Panc1 (cell line): ENCODE data around the gene ATG10. TPM values are rescaled to one million over a fixed set of nuclear protein-coding genes. Genes with fewer than 3 reads are reported as not detected.
A peak's percentile ranks its signal among the peaks of the same experiment; 100 is the strongest.

ENCODE experiments used
- ATAC-seq: fragments of 200-7000 bp; cut with Tn5 transposase; 2 replicates; pipeline ENCODE4 v1.9.1; 2020; ENCODE audit warnings: mild to moderate bottlenecking, moderate library complexity
- BruUV-seq: library from RNA; stranded (reverse); fragments of 400-500 nt; replicated peaks from 2 replicates; lab custom pipeline; 2021; lab: Mats Ljungman, UMichigan
- CTCF ChIA-PET: fragments of 300-600 bp; sonication (Branson Sonifier 250); formaldehyde crosslinking; loops from one replicate; lab custom pipeline; 2022; ENCODE audit warnings: antibody characterized with exemption; lab: Charles Lee
- POLR2A ChIA-PET: fragments of 300-600 bp; sonication (Branson Sonifier 250); formaldehyde crosslinking; loops from one replicate; lab custom pipeline; 2022; ENCODE audit warnings: antibody characterized with exemption; lab: Charles Lee
- DNase-seq: peaks from one replicate; pipeline ENCODE4 v3.0.0-alpha.2; 2010; ENCODE audit warnings: low read depth, low spot score
- H3K27ac ChIP-seq: 2 replicates; pipeline ENCODE4 v1.5.1; 2011; ENCODE audit warnings: mild to moderate bottlenecking, low read length, inconsistent platforms
- H3K27me3 ChIP-seq: fragments of 200-500 bp; sonication (Bioruptor generic); 2 replicates; pipeline ENCODE4 v1.6.0; 2014; ENCODE audit warnings: low read length, inconsistent platforms; ENCODE audit not compliant: control insufficient read depth, insufficient read depth
- H3K36me3 ChIP-seq: fragments of 200-500 bp; sonication (Bioruptor generic); 2 replicates; pipeline ENCODE4 v1.5.1; 2014; ENCODE audit warnings: inconsistent platforms, mild to moderate bottlenecking, low read length, moderate library complexity; ENCODE audit not compliant: control insufficient read depth, insufficient read depth
- H3K4me1 ChIP-seq: 2 replicates; pipeline ENCODE4 v1.5.1; 2011; ENCODE audit warnings: inconsistent platforms, mild to moderate bottlenecking, low read length, moderate library complexity; ENCODE audit not compliant: control insufficient read depth, insufficient read depth
- H3K4me3 ChIP-seq, 2 experiments: 2 replicates each; pipeline ENCODE4 v1.5.1; 2011 to 2012; ENCODE audit warnings: low read depth in 2 of 2, low read length in 2 of 2, mild to moderate bottlenecking in 2 of 2, inconsistent platforms in 1 of 2, moderate library complexity in 1 of 2
- H3K9me3 ChIP-seq: fragments of 200-500 bp; sonication (Bioruptor generic); 2 replicates; pipeline ENCODE4 v1.5.1; 2014; ENCODE audit warnings: low read depth, mild to moderate bottlenecking, inconsistent platforms, low read length, moderate library complexity; ENCODE audit not compliant: control insufficient read depth, insufficient read depth
- POLR2AphosphoS5 ChIP-seq: IDR thresholded peaks from 2 replicates; pipeline ENCODE4 v1.6.1; 2012; ENCODE audit warnings: mild to moderate bottlenecking, low read depth, low read length, moderate library complexity
- SIN3A ChIP-seq: IDR thresholded peaks from 2 replicates; pipeline ENCODE4 v1.6.1; 2012; ENCODE audit warnings: low read depth, mild to moderate bottlenecking, low read length, moderate library complexity, borderline replicate concordance; ENCODE audit not compliant: insufficient read depth
- TCF7L2 ChIP-seq: IDR thresholded peaks from 2 replicates; pipeline ENCODE4 v1.6.1; 2011; ENCODE audit warnings: mild to moderate bottlenecking, low read depth, low read length, inconsistent platforms
- in situ Hi-C: cut with HindIII; loops from 2 replicates; pipeline ENCODE4 v1.10.0; 2016; ENCODE audit warnings: low sequenced_read_pairs, low pct_unique_long_range_greater_than_20kb
- intact Hi-C: fragments of 100-400 bp; cut with micrococcal nuclease; formaldehyde crosslinking; loops from one replicate; pipeline ENCODE4 v1.10.0; 2022; ENCODE audit not compliant: unreplicated experiment
- total RNA-seq: library from RNA; stranded (reverse); gene quantifications from one replicate; pipeline ENCODE4 v1.2.1, GENCODE V29; 2021; ENCODE audit not compliant: unreplicated experiment
- TF ChIP-seq, protein P1 (sequence below): fragments of 450-650 bp; IDR thresholded peaks from 2 replicates; pipeline ENCODE4 v1.5.1; 2017; ENCODE audit warnings: mild to moderate bottlenecking
- TF ChIP-seq, protein P2 (sequence below), 2 experiments: IDR thresholded peaks; 2 replicates each; pipeline ENCODE4 v1.6.1; 2011 to 2012; ENCODE audit warnings: low read depth in 2 of 2, control low read depth in 1 of 2, low read length in 1 of 2, mild to moderate bottlenecking in 1 of 2, moderate library complexity in 1 of 2; ENCODE audit not compliant: insufficient read depth in 1 of 2

The ATG10 gene
- total RNA-seq, 1 experiment from 2014 or later = 14.0 TPM

DNA sequence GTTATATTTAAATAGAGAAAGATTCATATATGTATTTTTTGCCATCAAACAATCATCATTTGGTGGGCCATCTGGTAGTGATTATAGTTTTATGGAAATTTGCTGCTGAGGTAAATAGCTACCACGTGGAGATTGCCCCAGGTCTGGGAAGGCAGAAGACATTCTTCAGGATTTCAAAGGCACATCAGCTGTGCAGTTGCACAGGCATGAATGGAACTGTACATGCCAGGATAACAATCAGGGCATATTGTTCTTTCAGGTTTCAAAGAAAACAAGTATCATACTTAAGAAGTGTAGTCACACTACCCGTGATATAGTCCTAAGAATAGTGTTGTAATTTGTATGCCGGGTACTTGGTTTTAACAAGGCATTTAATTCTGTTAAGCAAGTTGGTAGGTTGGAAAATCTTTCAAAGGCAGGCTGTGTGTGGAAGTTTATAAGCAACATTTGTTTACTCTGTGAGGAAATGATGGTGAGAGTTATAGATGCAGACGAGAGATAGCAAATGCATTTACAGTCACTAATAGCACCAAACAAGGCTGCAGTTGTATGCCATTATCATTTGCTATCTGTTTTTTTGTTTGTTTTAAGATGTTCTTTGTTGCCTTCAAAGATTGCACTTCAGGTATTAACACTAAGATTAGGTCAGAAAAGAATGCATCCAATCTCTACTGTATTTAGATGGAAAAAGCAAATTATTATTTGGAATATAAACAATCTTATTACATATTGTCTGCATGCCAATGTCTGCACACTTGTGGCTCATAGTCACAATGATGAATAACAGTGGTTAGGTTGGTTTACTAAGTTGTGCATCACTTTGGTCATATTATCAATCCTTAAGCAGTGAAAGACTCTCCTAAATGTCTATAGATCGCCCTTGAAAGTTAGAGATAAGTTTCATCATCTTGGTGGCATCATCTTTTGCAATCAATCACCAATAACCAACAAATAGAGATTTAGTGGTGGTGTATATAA lies 251.1 kb downstream of the ATG10 start:
- peak; percentile 61 for ATAC-seq
- POLR2A ChIA-PET = no interaction called here

DNA sequence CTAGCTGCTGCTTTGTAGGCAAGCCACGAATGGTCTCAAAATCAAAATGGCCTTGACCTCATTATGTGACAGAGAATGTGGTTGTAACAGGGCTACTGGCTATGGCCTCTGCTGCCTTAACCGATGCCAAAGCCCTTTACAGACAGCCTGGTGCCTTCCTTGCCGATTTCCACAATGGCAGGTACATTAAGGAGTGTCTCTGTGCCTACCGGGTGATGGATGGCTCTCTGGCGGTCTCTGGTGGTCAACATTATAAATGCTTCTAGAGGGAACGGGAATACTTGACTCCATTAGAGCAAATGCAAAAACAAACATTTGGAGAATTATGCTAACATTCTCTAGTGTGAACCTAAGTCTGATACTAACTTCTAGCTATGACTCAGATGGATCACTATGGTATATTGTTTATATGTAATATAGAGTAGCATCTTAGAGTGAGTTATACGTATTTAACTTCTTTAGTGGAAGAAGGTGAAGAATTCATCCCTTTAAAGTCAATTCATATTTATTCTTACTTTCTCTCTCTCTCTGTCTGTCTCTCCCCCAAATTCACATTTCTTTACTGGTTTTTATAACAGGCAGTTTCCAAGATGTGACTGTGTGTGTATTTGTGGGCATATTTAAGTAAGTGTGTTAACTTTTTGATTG lies 253.8 kb downstream of the ATG10 start:
- DNase-seq (peak; percentile 63), ATAC-seq (peak; percentile 93)
- H3K27me3 ChIP-seq = no peaks in the 10 kb centered on the region
- TF ChIP-seq, protein P1, sequence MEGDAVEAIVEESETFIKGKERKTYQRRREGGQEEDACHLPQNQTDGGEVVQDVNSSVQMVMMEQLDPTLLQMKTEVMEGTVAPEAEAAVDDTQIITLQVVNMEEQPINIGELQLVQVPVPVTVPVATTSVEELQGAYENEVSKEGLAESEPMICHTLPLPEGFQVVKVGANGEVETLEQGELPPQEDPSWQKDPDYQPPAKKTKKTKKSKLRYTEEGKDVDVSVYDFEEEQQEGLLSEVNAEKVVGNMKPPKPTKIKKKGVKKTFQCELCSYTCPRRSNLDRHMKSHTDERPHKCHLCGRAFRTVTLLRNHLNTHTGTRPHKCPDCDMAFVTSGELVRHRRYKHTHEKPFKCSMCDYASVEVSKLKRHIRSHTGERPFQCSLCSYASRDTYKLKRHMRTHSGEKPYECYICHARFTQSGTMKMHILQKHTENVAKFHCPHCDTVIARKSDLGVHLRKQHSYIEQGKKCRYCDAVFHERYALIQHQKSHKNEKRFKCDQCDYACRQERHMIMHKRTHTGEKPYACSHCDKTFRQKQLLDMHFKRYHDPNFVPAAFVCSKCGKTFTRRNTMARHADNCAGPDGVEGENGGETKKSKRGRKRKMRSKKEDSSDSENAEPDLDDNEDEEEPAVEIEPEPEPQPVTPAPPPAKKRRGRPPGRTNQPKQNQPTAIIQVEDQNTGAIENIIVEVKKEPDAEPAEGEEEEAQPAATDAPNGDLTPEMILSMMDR = peak; percentile 92
- no peak for TF ChIP-seq POLR2AphosphoS5
- H3K9me3 ChIP-seq = no peaks in the 10 kb centered on the region
- no peaks in the 10 kb centered on the region for H3K36me3 ChIP-seq
- H3K27ac ChIP-seq = no peak overlapping the region
- intact Hi-C loops (loop anchor here (1.0 to 10.0 kb wide), 5 partner anchors 51 to 801 kb away; partner anchors contain the start of gene SSBP2), in situ Hi-C loops (no loop called here)
- H3K4me3 ChIP-seq = no peak overlapping the region
- H3K4me1 ChIP-seq = no peaks in the 10 kb centered on the region; the same call in 1 of the 2 replicates
- no TSS peak for BruUV-seq
- POLR2A ChIA-PET = no interaction called here
- CTCF ChIA-PET = no interaction called here

More for the DNA sequence above, 251.1 kb downstream of the ATG10 start:
- TF ChIP-seq, protein P2, sequence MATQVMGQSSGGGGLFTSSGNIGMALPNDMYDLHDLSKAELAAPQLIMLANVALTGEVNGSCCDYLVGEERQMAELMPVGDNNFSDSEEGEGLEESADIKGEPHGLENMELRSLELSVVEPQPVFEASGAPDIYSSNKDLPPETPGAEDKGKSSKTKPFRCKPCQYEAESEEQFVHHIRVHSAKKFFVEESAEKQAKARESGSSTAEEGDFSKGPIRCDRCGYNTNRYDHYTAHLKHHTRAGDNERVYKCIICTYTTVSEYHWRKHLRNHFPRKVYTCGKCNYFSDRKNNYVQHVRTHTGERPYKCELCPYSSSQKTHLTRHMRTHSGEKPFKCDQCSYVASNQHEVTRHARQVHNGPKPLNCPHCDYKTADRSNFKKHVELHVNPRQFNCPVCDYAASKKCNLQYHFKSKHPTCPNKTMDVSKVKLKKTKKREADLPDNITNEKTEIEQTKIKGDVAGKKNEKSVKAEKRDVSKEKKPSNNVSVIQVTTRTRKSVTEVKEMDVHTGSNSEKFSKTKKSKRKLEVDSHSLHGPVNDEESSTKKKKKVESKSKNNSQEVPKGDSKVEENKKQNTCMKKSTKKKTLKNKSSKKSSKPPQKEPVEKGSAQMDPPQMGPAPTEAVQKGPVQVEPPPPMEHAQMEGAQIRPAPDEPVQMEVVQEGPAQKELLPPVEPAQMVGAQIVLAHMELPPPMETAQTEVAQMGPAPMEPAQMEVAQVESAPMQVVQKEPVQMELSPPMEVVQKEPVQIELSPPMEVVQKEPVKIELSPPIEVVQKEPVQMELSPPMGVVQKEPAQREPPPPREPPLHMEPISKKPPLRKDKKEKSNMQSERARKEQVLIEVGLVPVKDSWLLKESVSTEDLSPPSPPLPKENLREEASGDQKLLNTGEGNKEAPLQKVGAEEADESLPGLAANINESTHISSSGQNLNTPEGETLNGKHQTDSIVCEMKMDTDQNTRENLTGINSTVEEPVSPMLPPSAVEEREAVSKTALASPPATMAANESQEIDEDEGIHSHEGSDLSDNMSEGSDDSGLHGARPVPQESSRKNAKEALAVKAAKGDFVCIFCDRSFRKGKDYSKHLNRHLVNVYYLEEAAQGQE (IDR thresholded peaks at IDR 0.05; ENCODE audit: insufficient read depth in 1 of 2, low read depth in 2 of 2, low read length in 1 of 2) = no peak
- TF ChIP-seq, protein P1 = no peak
- TF ChIP-seq TCF7L2 (peak; percentile 60), SIN3A (no peak), POLR2AphosphoS5 (no peak)
- no peak for DNase-seq
- CTCF ChIA-PET = no interaction called here
- in situ Hi-C loops = no loop called here
- Histone ChIP-seq H3K27me3 (no peaks in the 10 kb centered on the region), H3K4me3 (no peak overlapping the region), H3K27ac (no peak overlapping the region), H3K36me3 (no peaks in the 10 kb centered on the region), H3K4me1 (no peaks in the 10 kb centered on the region; the same call in 1 of the 2 replicates), H3K9me3 (no peaks in the 10 kb centered on the region)
- intact Hi-C loops = loop anchor here (10.0 kb wide), 2 partner anchors 468 to 798 kb away; partner anchors contain the start of gene SSBP2
- BruUV-seq = no TSS peak
